Measurements from ENCODE around the gene FAIM.
"Not testable (repeated sequence)": the region's sequence is repeated elsewhere in the genome, so short reads cannot be mapped to it uniquely, and the experiment has no call there.

The FAIM gene

DNA sequence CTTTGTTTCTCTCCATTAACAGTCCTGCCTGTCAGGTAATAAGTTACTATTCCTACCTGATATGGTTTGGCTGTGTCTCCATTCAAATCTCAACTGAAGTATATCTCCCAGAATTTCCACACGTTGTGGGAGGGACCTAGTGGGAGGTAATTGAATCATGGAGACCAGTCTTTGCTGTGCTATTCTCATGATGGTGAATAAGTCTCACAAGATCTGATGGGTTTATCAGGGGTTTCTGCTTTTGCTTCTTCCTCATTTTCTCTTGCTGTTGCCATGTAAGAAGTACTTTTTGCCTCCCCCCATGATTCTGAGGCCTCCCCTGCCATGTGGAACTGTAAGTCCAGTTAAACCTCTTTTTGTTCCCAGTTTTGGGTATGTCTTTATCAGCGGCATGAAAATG is 6.9 kb upstream of the FAIM start:
- not testable (repeated sequence) for DNase-seq (ENCODE audit: low read depth in 2 of 2)

DNA sequence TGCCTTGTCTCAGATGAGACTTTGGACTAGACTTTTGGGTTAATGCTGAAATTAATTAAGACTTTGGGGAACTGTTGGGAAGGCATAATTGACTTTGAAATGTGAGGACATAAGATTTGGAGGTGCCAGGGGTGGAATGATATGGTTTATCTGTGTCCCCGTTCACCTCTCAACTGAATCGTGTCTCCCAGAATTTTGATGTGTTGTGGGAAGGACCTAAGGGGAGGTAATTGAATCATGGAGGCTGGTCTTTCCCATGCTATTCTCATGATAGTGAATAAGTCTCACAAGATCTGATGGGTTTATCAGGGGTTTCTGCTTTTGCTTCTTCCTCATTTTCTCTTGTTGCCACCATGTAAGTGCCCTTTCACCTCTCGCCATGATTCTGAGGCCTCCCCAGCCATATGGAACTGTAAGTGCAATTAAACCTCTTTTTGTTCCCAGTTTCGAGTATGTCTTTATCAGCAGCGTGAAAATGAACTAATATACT is 4.4 kb upstream of the FAIM start:
- not testable (repeated sequence) for DNase-seq (ENCODE audit: low read depth in 2 of 2)

DNA sequence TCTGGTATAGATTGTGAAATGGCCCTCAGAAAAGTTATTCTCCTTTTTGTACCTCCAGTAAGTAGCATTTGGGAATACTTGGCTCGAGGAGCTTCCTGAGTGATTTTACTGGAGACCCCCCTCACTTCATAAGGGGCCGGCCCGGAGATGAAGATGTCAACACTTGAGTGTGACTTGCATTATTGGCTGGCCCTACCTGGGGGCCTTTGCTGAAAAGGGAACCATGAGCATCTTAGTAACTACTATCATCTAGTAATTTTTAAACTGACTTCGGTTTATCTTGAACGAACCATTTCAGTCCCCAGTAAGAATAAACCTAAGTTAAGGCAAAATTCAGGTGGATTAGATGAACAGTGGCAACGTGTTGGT is 1.3 kb downstream of the FAIM start:
- DNase-seq (ENCODE audit: low read depth in 2 of 2), result no peak

DNA sequence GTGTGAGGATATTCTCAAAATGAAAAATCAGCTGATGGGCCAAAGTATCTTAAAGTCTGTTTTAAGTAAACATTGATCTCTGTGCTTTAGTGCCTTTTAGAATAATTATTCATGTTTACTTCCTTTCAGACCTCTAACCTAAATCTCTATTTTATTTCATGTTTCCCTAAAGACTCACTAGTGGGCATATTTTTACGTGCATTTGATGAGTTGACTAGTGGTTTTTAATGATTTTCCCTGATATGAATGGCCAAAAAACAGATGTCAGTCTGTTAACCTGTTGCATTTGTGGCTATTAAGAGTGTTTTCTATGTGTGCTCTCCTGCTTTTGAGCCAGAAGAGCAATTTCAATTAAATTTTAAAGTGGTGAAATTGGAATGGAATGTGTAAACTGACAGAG is 6.9 kb downstream of the FAIM start:
- no peak for DNase-seq (ENCODE audit: low read depth in 2 of 2)

DNA sequence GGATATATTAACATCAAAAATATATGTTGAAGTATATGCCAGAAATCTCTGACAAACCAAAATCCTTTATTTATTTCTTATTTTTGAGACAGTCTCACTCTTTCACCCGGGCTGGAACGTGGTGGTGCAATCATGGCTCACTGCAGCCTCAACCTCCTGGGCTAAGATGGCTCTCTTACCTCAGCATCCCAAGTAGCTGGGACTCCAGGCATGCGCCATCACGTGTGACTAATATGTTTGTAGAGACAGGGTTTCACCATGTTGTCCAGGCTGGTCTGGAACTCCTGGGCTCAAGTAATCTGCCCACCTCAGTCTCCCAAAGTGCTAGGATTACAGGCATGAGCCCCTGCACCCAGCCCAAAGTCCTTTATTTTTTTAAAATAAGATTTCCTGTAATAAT is 11.9 kb downstream of the FAIM start:
- DNase-seq (ENCODE audit: low read depth in 2 of 2), result no peak

DNA sequence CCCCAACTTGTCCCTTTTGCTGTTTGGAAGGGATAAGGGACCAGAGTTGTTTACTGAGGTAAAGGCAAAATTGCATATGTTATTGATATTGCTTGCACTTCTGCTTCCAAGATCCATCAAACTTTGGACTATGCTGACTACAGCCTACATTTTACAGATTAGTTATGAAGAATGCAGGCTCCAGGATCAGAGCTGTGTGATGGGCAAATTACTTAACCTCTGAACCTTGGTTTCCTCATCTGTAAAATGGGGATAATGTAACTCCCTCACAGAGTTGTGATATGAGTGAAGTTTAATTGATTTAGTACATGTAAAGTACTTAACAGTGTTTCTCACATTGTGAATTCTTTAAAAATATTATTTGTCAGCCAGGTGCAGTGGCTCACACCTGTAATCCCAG is 15.9 kb downstream of the FAIM start:
- DNase-seq (ENCODE audit: low read depth in 2 of 2), result no peak

DNA sequence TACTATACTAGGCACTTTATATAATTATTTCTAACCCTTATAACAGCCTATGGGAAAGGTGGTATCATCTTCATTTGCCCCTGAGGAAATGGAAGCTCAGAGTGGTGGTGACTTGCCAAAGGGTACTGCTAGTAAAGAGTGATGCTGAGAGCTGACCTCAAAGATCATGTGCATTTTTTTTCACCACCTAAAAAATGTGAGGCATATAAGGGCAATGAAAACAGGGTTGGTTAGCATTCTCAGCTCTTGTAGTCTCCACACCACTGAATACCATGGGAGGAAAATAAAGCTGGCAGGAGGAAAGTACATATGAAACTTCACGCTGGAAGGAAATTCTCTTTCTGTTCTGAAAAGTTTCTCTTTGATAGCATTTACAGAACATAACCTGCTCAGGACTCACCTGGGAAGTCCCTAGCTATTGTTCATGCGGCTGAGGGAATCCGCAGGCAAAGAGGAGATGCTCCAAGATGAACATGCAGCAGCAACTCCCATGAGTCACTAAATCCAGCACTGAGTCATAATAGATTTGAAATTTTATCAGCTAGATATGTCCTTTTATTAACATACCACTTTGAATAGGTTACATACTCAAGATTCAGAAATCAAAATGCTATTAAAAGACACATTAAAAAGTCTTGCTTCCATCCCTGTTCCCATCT is 17.3 kb downstream of the FAIM start:
- DNase-seq (ENCODE audit: low read depth in 2 of 2), result no peak

DNA sequence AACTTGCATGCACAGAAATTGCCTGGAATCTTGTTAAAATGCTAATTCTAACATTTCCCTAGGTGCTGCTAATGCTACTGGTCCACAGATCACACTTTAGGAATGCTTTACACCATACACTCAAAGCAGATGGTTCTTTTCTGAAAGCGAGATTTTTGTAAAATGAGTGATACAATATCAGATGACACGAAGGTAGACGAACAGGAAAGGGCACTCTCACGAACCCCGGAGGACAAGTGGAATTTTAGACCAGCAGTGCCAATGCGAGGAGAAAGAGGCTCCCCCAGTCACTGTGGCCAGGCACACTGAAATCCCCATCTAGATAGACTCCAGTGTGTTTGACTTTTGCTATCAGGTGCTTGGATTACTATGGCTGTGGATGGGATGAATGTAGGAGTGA is 21.0 kb downstream of the FAIM start:
- no peak for DNase-seq (ENCODE audit: low read depth in 2 of 2)

DNA sequence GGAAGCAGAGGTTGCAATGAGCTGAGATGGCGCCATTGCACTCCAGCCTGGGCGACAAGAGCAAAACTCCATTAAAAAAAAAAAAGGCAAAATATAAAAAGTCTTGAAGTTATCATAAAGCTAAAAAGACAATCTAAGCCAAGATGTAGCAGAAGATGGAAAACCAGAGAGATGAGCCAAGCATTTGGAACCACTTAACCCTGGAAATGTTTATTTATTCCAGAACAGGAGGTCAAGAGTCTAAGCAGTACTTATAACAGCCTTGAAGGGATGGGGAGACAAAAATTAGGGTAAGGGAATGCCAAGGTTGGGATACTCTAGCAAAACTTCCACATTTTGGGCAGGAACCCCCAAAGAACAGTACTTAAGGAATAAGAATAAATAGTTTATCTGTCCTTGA is 30.1 kb downstream of the FAIM start:
- no peak for DNase-seq (ENCODE audit: low read depth in 2 of 2)

DNA sequence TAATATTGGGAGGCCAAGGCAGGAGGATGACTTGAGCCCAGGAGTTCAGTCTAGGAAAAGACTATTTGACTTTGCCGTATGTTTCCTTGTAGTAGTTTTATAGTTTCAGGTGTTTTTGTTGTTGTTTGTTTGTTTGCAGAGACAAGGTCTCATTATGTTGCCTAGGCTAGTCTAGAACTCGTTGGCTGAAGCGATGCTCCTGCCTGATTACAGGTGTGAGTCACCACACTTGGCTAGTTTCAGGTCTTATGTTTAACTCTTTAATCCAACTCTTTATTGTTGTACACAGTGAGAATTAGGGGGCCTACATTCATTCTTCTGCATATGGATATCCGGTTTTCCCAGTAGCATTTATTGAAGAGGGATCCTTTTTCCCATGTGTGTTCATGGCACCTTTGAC is 32.0 kb downstream of the FAIM start:
- no peak for DNase-seq (ENCODE audit: low read depth in 2 of 2)

DNA sequence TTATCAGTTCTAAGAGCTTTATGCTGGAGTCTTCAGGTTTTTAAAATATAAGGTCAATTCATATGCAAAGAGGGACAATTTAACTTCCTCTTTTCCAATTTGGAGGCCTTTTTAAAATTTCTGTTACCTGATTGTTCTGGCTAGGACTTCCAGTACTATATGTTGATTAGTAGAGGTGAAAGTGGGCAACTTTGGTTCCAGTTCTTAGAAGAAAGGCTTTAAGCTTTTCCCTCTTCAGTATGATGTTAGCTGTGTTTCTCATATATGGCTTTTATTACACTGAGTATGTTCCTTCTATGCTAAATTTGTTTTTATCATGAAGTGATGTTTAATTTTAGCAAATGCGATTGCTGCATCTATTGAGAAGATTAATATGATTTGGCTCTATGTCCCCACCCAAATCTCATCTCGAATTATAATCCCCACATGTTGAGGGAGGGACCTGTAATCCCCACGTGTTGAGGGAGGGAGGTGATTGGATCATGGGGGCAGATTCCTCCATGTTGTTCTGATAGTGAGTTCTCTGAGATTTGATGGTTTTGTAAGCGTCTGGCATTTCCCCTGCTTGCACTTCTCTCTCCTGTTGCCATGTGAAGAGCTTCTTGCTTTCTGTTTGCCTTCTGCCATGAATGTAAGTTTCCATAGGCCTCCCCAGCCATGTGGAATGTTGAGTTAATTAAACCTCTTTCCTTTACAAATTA is 33.8 kb downstream of the FAIM start:
- no peak for DNase-seq (ENCODE audit: low read depth in 2 of 2)

DNA sequence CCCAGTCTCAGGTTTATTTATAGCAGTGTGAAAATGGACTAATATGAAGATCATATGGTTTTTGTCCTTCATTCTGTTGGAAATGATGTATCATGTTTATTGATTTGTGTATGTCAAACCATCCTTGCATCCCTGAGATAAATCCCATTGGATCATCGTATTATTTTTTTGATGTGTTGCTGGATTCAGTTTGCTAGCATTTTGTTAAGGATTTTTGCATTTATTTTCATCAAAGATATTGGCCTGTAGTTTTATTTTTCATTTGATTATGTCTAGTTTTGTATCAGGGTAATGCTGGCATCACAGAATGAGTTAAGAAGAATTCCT is 34.3 kb downstream of the FAIM start:
- DNase-seq (ENCODE audit: low read depth in 2 of 2), result no peak

DNA sequence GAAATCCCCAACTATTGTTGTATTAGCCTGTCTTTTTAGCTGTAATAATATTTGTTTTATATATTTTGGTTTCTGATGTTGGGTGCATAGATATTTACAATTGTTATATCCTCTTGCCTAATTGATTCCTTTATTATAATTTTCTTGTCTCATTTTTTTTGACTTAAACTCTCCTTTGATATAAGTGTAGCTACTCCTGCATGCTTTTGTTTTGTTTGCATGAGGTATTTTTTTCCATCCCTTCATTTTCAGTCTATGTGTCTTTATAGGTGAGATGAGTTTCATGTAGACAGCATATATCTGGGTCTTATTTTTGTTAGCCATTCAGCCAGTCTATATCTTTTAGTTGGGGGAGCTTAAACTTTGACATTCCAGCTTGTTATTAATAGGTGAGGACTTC is 37.4 kb downstream of the FAIM start:
- DNase-seq (ENCODE audit: low read depth in 2 of 2), result no peak

DNA sequence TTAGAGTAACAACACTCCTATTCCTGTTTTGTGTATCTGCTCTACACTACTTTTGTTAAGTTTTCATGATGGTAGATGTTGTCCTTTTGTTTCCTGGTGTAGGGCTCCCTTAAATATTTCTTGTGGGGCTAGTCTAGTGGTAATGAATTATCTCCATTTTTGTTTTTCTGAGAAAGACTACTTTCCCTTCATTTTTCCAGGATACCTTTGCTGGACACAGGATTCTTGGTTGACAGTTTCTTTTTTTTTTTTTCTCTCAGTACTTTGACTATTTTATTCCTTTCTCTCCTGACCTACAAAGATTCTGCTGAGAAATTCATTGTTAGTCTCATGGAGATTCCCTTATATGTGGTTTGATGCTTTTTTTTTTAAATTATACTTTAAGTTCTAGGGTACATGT is 37.9 kb downstream of the FAIM start:
- no peak for DNase-seq (ENCODE audit: low read depth in 2 of 2)

DNA sequence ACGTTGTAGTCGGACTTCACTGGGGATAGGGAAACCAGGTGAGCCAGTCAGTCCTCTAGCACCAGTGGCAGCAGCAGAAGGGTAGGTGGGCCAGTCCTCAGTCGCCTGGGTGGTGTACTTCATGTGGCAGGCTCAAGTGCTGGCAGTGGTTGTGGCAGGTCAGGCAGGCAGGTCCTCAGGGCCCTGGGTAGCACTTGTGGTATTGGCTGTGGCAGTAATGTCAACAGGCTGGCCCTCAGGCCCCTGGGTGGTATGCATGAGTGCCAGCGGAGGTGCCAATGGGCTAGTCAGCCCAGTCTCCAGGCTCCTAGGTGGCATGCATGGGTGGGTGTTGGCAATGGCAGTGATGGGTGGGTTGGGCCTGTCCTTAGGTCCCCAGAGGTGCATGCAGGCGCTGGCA is 40.6 kb downstream of the FAIM start:
- DNase-seq (ENCODE audit: low read depth in 2 of 2), result no peak

DNA sequence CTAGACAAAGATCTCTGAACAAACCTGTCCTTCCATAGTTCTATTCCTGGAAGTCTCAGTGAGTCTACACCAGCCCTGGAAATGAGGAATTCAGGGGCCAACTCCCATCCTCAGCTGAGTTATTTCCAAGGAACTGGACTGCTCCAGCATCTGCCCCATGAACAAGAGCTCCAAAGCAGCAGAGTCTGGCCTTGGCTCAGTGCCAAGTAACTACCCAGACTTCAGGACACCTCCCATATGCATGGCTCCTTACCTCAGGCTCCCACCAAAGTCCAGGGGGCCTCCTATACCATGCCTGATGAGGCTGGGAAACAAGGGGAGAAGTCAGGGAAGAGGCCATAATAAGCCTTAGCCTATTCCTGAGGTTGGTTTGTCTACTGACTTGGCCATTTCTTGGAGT is 45.0 kb downstream of the FAIM start:
- DNase-seq (ENCODE audit: low read depth in 2 of 2), result no peak

DNA sequence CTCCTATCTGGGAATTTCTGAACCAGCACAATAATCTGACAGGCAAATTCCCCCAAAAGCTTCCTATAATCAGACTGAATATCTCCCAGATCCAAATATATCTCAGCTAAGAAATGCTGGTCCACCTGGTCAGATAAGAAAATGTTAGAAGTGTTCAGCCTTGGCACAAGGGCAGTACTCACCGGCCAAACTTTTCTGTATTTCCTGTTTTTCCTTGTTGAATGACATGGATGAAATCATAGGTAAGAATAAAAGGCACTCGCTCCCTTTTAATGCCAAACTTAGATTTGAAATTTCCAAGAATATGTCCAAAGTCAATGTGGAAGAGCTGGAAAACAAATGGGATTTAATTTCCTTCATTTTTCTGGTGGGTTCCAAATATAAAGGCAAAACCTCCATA is 48.9 kb downstream of the FAIM start:
- DNase-seq (ENCODE audit: low read depth in 2 of 2), result no peak

DNA sequence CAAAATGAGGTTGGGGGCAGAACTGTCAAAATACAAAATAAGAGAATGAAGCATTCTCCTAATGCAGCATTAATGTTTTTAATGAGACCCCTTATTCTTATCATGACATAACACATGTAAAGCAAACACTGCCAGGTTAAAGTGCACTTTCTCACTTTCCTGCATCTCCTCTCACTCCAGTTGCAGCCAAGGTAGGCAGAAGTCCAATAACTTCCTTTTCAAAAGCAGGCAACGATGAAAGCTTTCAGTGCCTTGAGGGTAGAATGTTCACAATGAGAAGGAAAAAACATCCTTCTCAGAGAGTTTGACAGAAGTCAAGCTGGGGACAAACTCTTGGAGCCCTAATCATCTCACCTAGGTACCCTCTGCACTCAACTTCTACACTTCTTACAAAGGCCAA is 59.5 kb downstream of the FAIM start:
- no peak for DNase-seq (ENCODE audit: low read depth in 2 of 2)

DNA sequence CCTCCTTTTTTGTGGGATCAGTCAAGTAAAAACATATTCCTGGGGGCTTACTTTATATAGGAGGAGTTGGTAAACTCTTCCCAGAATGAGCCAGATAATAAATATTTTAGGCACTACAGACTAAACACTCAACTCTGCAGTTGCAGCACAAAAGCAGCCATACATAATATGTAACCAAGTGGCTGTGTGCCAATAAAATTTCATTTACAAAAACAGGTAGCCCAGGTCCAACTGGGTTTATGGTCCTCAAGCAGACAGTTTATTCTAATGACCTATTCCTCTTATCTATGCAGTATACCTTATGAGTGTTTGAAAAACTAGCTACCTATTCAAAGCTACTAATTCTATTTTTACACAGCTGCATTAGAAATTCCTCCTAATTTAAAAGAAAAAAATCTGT is 61.8 kb downstream of the FAIM start:
- DNase-seq (ENCODE audit: low read depth in 2 of 2), result no peak

DNA sequence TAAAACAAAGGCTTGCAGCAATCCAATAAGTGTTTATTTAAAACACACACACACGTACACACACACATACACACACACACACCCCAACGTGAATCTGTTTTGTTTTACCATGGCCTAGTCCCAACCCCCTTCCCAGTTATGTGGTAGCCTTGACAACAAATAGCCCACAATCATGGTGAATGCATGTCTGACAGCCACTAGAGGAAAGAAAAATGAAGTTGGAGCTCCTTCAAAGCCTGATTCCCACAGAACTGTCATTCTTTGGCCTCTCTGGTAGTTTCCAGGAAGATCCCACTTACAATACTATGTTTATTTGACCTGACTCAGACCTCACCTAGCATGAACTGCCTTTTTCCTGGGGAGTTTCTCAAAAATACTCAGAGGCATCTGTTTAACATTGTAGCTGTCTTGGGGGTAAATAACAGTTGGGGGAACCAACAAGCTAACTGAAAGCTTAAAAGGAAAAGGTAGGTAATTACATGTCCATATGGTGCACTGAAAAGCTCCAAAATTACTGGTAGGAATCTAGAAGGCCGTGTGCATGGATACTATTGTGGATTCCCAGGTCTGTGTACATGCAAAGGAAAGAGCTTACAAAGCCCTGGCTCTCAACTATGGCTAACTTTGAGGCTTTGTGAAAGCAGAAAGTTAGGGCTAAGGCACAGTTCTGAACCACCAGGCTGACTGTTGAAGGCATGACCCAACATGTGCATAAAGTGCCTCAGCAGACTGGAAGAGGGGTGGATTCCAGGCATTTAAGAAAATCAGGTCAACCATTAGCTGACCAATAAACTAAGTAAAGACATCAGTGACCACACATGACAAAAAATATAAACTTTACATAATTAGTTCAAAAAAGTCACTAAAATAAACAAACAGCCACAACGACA is 65.3 kb downstream of the FAIM start:
- DNase-seq (ENCODE audit: low read depth in 2 of 2), result no peak

DNA sequence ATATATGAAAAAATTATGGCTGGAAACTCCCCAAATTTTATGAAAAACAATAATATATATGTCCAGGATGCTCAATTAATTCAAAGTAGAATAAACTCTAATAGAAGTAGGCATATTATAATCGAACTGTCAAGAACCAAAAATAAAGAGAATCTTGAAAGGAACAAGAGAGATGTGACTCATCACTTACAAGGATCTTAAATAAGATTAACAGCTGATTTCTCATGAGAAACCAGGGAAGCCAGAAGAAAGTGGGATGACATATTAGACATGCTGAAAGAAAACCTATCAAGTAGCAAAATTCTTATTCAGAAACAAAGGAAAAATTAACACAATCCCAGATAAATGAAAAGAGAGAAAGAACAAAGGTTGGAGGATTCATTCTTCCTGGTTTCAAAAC is 66.8 kb downstream of the FAIM start:
- DNase-seq (ENCODE audit: low read depth in 2 of 2), result no peak

DNA sequence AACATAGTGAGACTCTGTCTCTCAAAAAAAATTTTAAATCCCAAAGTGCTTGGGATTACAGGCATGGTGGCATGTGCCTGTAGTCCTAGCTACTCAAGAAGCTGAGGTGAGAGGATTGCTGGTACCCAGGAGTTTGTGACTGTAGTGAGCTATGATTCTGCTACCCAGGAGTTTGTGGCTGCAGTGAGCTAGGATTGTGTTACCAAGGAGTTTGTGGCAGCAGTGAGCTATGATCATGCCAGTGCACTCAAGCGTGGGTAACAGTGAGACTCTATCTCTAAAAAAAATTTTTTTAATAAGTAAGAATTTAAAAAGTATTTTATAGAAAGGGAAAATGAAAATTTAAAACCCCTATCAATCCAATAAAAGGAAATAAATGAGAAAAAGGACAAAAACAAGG is 69.5 kb downstream of the FAIM start:
- DNase-seq (ENCODE audit: low read depth in 2 of 2), result no peak

DNA sequence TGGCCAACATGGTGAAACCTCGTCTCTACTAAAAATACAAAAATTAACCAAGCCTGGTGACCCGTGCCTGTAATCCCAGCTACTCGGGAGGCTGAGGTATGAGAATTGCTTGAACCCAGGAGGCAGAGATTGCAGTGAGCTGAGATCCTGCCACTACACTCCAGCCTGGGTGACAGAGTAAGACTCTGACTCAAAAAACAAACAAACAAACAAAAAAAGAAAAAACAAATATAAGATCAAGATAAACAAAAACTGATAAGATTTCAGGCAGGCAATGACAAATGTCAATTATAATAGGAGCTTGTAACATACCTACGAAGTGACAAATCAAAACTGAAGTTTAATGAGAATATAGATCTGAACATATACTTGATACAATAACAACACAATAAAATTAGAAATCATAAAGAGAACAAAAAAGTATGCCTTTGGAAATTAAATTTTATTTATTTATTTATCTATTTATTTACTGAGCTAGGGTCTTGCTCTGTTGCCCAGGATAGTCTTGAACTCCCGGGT is 70.4 kb downstream of the FAIM start:
- DNase-seq (ENCODE audit: low read depth in 2 of 2), result no peak

All from stimulated activated CD4-positive, alpha-beta T cell treated with anti-CD3 and anti-CD28 coated beads, Interleukin-1b, Interleukin-23, amount 100 ng/mL, for 1 hour (primary cell).